WTC11 (cell line): ENCODE data around the gene CCNL1.

Experiments
- ATF2 ChIP-seq: sonication (generic); formaldehyde crosslinking; IDR thresholded peaks from 2 replicates; pipeline ENCODE4 v1.8.1; 2022; ENCODE audit warnings: low read depth, missing genetic modification reagents, borderline replicate concordance
- CREM ChIP-seq: sonication (generic); formaldehyde crosslinking; IDR thresholded peaks from 2 replicates; pipeline ENCODE4 v1.8.1; 2022; ENCODE audit warnings: mild to moderate bottlenecking, missing genetic modification reagents, moderate library complexity
- CTCF ChIP-seq: fragments of 200-600 bp; IDR thresholded peaks from 2 replicates; pipeline ENCODE4 v1.8.0; 2022; ENCODE audit warnings: antibody characterized with exemption
- ERG ChIP-seq: fragments of 250-450 bp; sonication (Bioruptor Pico); IDR thresholded peaks from 2 replicates; pipeline ENCODE4 v1.8.0; 2021; ENCODE audit warnings: mild to moderate bottlenecking
- SP1 ChIP-seq: sonication (generic); formaldehyde crosslinking; conservative IDR thresholded peaks from 2 replicates; pipeline ENCODE4 v1.8.1; 2022; ENCODE audit warnings: missing genetic modification reagents
- TCF7 ChIP-seq: sonication (generic); formaldehyde crosslinking; IDR thresholded peaks from 2 replicates; pipeline ENCODE4 v1.8.0; 2022; ENCODE audit warnings: mild to moderate bottlenecking, low read depth, missing genetic modification reagents, moderate library complexity
- USF1 ChIP-seq: sonication (generic); formaldehyde crosslinking; IDR thresholded peaks from 2 replicates; pipeline ENCODE4 v1.8.0; 2022; ENCODE audit warnings: mild to moderate bottlenecking, missing genetic modification reagents
- ZBTB43 ChIP-seq: sonication (generic); formaldehyde crosslinking; IDR thresholded peaks from 2 replicates; pipeline ENCODE4 v1.8.1; 2023; ENCODE audit warnings: mild to moderate bottlenecking, missing genetic modification reagents

- TF ChIP-seq CTCF (no peak), ERG (CRISPR knock-in tag) (no peak), SP1 (CRISPR knock-in tag) (no peak), ATF2 (CRISPR knock-in tag) (no peak), USF1 (no peak), CREM (no peak), TCF7 (CRISPR knock-in tag) (no peak), ZBTB43 (CRISPR knock-in tag) (no peak)
These were observed 58.5 kb downstream of the CCNL1 start for GRCh38 chr3:157101486-157101885.
